ENCODE data around the gene PUSL1.

DNA sequence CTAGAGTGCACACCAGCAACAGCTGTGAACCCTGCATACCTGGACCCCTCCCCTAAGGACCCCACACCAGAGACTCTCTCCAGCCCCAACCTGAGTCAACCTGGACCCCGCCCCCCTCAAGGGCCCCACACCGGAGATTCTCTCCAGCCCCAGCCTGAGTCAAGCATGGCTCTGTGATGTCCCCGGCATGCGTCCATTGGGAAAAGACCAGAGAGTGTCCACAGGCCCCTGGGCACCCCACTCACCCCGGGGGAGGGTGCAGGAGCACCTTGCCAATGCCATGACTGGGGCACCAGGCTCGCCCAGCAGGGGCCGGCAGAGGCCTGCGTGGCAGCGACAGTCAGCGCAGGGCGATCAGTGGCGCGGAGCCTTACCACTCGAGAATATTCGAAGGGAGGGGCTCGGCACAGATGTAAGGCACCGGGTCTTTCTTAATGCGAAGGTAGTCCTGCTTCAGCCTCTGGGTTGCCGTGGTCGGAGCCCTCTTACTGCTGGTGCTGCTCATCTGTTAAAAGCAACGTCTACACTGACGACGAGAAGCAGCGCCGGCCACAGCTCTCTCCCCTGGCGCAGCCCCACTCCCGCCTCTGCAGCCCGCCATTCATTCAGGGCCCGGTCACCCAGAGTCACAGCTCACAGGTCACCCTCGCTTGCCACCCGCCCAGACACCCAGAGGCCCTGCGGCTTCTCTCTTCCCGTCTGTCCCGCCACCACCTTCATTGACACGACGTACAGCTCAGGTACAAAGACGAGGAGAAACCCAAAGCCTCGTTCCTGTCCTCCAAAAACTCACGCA, 40.7 kb upstream of the PUSL1 start:
- TF ChIP-seq POLR2A (IDR thresholded peaks at IDR 0.05; ENCODE audit: low read depth, low read length) (no peak), POLR2AphosphoS5 (IDR thresholded peaks at IDR 0.05; ENCODE audit: low read depth, low read length) (no peak)
